ENCODE measurements around the gene LRRC63. TPM values are rescaled to one million over a fixed set of nuclear protein-coding genes. Genes with fewer than 3 reads are reported as not detected.

Gene LRRC63
- total RNA-seq, 3 donors from 2014 or later = not detected

DNA sequence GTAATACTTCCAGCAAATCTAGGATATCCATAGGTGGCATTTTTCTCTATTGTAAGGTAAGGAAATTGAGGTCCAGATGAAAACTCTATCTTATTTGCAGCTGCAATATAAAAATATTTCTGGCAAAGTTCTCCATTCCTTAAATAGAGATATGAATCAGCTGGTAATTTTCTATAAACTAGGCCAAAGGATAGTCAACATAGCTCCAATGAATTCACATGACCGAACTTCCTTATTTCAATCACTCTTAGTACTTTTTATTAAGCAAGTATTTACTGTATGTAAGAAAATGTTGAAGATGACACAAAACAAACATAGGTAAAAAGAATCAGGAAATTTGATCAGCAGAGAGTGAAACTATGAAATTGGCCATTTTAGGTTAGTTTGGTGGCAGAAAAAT lies 16.7 kb upstream of the LRRC63 start:
- no peaks in the 10 kb centered on the region for H3K9me3 ChIP-seq
- TF ChIP-seq, protein P1, sequence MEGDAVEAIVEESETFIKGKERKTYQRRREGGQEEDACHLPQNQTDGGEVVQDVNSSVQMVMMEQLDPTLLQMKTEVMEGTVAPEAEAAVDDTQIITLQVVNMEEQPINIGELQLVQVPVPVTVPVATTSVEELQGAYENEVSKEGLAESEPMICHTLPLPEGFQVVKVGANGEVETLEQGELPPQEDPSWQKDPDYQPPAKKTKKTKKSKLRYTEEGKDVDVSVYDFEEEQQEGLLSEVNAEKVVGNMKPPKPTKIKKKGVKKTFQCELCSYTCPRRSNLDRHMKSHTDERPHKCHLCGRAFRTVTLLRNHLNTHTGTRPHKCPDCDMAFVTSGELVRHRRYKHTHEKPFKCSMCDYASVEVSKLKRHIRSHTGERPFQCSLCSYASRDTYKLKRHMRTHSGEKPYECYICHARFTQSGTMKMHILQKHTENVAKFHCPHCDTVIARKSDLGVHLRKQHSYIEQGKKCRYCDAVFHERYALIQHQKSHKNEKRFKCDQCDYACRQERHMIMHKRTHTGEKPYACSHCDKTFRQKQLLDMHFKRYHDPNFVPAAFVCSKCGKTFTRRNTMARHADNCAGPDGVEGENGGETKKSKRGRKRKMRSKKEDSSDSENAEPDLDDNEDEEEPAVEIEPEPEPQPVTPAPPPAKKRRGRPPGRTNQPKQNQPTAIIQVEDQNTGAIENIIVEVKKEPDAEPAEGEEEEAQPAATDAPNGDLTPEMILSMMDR (IDR thresholded peaks at IDR 0.05) = no peak
- no peak for DNase-seq
- no peak for ATAC-seq
- intact Hi-C loops (cut with DNase I, micrococcal nuclease) = no loop called here
- no peaks in the 10 kb centered on the region for H3K4me1 ChIP-seq (ENCODE audit: low read depth)
- no peaks in the 10 kb centered on the region for H3K36me3 ChIP-seq (ENCODE audit: low read depth)
- H3K4me3 ChIP-seq = no peak overlapping the region

DNA sequence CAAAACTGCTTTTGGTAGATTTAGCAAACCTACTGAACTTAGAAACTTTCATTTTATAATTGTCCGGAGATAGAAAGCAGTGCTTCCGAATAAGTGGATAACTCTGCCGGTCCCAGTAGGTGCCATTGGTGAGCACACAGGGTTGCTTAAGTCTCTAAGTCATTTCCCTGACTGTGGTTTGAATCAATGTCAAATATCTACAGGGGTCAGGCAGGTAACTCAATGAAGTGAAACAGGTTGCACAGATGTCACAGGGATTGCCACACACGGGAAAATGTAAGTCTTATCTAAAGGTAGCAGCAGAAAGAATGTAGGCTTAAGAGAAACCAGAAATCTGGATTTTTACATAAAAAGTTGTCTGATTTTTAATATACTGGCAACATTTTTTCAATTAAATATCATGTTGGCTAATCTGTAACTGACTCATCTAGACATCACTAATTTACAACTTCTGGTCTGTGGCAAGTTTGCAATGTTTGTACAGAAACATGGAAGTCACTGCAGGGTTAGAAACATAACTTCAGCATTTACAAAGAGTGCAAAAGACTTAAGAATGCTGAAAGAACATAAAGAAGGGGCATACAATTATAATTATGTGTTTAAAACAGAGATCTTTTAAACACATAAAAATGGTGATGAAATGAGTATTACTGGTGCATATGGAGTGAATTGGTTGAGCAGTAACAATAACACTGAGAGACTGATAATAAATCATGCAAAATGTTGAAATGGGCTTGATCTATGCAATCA lies 14.3 kb upstream of the LRRC63 start:
- H3K4me3 ChIP-seq = no peak overlapping the region
- H3K9me3 ChIP-seq = no peaks in the 10 kb centered on the region
- no peak for DNase-seq
- TF ChIP-seq, protein P1 (IDR thresholded peaks at IDR 0.05) = no peak
- intact Hi-C loops (cut with DNase I, micrococcal nuclease) = no loop called here
- no peaks in the 10 kb centered on the region for H3K36me3 ChIP-seq (ENCODE audit: low read depth)
- ATAC-seq = no peak
- H3K4me1 ChIP-seq (ENCODE audit: low read depth) = no peaks in the 10 kb centered on the region

DNA sequence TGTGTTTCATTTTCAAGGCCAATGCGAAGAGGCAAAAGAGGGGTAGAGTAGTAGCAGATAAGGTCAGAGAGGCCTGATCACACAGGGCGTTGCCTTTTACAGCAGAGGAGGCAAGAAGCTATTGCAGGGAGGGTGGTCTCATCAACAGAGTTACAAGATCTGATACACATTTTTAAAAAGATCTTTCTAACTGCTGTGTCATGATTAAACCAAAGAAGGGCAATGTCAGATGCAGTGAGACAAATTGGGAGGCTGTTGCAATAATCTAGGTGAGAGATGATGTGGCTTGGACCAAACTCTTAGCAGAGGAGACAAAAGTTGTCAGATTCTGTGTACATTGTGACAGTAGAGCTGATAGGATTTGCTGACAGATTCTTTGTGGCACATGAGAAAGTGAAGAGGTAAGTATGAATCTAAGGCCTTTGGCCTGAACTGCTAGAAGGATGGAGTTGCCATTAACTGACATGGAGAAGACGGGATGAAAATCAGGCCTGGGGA lies 13.0 kb upstream of the LRRC63 start:
- intact Hi-C loops (cut with DNase I, micrococcal nuclease) = no loop called here
- DNase-seq (no peak), ATAC-seq (no peak)
- Histone ChIP-seq H3K9me3 (no peaks in the 10 kb centered on the region), H3K36me3 (ENCODE audit: low read depth) (no peaks in the 10 kb centered on the region), H3K4me1 (ENCODE audit: low read depth) (no peaks in the 10 kb centered on the region), H3K4me3 (no peak overlapping the region)
- TF ChIP-seq, protein P1 (IDR thresholded peaks at IDR 0.05) = no peak

DNA sequence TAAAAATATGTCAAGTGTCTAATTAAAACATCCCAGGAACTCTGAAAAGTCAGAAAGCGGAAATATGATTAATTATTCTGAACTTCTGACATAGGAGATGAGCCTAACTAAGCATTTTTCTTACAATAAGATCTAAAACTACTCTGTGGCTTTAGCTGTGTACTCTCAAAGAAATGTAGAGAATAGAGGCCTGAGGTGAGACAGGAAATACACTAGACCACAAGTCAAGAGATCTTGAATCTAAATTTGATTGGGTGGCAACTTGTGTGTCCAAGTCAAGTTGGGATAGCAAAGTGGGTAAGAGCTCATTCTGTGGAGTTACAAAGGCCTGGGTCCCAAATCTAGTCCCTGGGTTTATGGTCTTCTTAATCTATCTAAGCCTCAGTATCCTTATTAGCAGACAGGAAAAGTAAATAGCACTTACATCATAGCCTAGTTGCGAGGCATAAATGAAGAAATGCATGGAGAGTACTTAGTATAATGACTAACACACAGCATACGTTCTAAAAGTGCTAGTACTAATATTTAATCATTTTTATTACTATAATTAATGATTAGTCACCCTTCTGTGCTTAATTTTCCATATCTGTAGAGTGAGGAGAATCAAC lies 9.4 kb upstream of the LRRC63 start:
- Histone ChIP-seq H3K4me1 (ENCODE audit: low read depth) (no peaks in the 10 kb centered on the region), H3K9me3 (no peaks in the 10 kb centered on the region), H3K36me3 (ENCODE audit: low read depth) (no peaks in the 10 kb centered on the region), H3K4me3 (no peak overlapping the region)
- TF ChIP-seq, protein P1 (IDR thresholded peaks at IDR 0.05) = no peak
- DNase-seq (no peak), ATAC-seq (peak; percentile 56)
- intact Hi-C loops (cut with DNase I, micrococcal nuclease) = no loop called here

DNA sequence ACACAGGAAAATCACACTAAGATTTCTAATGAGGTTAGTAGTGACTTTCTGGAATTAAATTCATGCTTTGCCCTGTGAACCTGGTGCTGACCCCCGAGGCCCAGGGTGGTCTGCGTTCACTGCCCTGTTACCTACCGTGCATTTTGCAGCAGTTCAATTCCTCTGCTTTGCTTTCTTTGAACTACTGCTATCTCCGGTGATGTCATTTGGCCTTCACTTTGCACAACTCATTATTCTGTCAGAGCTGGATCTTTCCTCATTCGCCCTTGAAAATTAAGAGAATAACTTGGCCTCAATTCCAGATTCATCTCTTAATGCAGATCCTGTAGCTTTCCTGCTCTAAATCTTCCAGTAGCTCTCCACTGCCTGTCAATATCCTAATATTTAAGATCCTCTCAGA lies 8.8 kb upstream of the LRRC63 start:
- no peak for ATAC-seq
- Histone ChIP-seq H3K4me3 (no peak overlapping the region), H3K9me3 (no peaks in the 10 kb centered on the region), H3K4me1 (ENCODE audit: low read depth) (no peaks in the 10 kb centered on the region), H3K36me3 (ENCODE audit: low read depth) (no peaks in the 10 kb centered on the region)
- TF ChIP-seq, protein P1 (IDR thresholded peaks at IDR 0.05) = no peak
- intact Hi-C loops (cut with DNase I, micrococcal nuclease) = no loop called here
- DNase-seq = no peak

Data from mucosa of descending colon (tissue), 3 donors.